RPMI7951 (cell line): ENCODE data around the gene HINFP. TPM values are rescaled to one million over a fixed set of nuclear protein-coding genes. Genes with fewer than 3 reads are reported as not detected.

Experiments used
- total RNA-seq: library from RNA; depleted of rRNA; stranded (reverse); fragments of >200 nt; shearing (Covaris generic); gene quantifications from 2 replicates; pipeline ENCODE4 v1.2.3, GENCODE V29; 2014; rRNA removed

The HINFP gene
- total RNA-seq, 1 experiment from 2014 or later = 16.5 TPM

Other genes starting within 250 kb of the HINFP start
- not detected in 2 replicates for gene CXCR5, start 237.7 kb upstream of the HINFP start, total RNA-seq
- gene BCL9L, start 195.7 kb upstream of the HINFP start, total RNA-seq = 11.1 and 13.8 TPM in 2 replicates
- gene UPK2, start 165.3 kb upstream of the HINFP start, total RNA-seq = not detected in 2 replicates
- not detected in 2 replicates for gene FOXR1, start 149.8 kb upstream of the HINFP start, total RNA-seq
- 7.2 and 8.1 TPM in 2 replicates for gene CENATAC, start 123.4 kb upstream of the HINFP start, total RNA-seq
- 2,312 and 2,810 TPM in 2 replicates for gene RPS25, start 103.2 kb upstream of the HINFP start, total RNA-seq
- gene TRAPPC4, start 102.8 kb upstream of the HINFP start, total RNA-seq = 135 and 150 TPM in 2 replicates
- 18.6 and 19.7 TPM in 2 replicates for gene SLC37A4, start 90.7 kb upstream of the HINFP start, total RNA-seq
- gene HYOU1, start 64.4 kb upstream of the HINFP start, total RNA-seq = 106 and 115 TPM in 2 replicates
- 19.1 and 24.6 TPM in 2 replicates for gene VPS11, start 53.8 kb upstream of the HINFP start, total RNA-seq
- 14.3 and 17.1 TPM in 2 replicates for gene HMBS, start 36.7 kb upstream of the HINFP start, total RNA-seq
- 41.6 and 44.0 TPM in 2 replicates for gene DPAGT1, start 19.7 kb upstream of the HINFP start, total RNA-seq
- gene C2CD2L, start 14.2 kb upstream of the HINFP start, total RNA-seq = 3.2 and 4.8 TPM in 2 replicates
- 0.20 and 0.24 TPM in 2 replicates for gene ABCG4, start 27.5 kb downstream of the HINFP start, total RNA-seq
- gene NLRX1, start 47.1 kb downstream of the HINFP start, total RNA-seq = 4.9 and 5.6 TPM in 2 replicates
- gene NHERF4, start 63.9 kb downstream of the HINFP start, total RNA-seq = not detected in 2 replicates
- 12.7 and 14.1 TPM in 2 replicates for gene CBL, start 84.8 kb downstream of the HINFP start, total RNA-seq
- 57.2 and 91.7 TPM in 2 replicates for gene MCAM, start 195.6 kb downstream of the HINFP start, total RNA-seq
- gene RNF26, start 212.9 kb downstream of the HINFP start, total RNA-seq = 9.0 and 9.1 TPM in 2 replicates
- gene C1QTNF5, start 219.3 kb downstream of the HINFP start, total RNA-seq = 2.3 and 4.4 TPM in 2 replicates
- not detected in 2 replicates for gene MFRP, start 225.1 kb downstream of the HINFP start, total RNA-seq